Erythroblast (primary cell): ENCODE data around the gene FLAD1.

Experiments
- GATA1 ChIP-seq: IDR thresholded peaks from 2 replicates; pipeline ENCODE4 v1.6.1; 2011; ENCODE audit warnings: low read depth, mild to moderate bottlenecking, control low read depth, low read length, moderate library complexity
- POLR2A ChIP-seq: IDR thresholded peaks from 2 replicates; pipeline ENCODE4 v1.6.1; 2011; ENCODE audit warnings: mild to moderate bottlenecking, low read length

- TF ChIP-seq POLR2A (no peak), GATA1 (no peak)
Measured at GRCh38 chr1:155001425-155001674, 18.2 kb downstream of the FLAD1 start.
